ENCODE measurements around the gene KRTAP10-11.
"Not testable (repeated sequence)": the region's sequence is repeated elsewhere in the genome, so short reads cannot be mapped to it uniquely, and the experiment has no call there.

Gene KRTAP10-11, protein sequence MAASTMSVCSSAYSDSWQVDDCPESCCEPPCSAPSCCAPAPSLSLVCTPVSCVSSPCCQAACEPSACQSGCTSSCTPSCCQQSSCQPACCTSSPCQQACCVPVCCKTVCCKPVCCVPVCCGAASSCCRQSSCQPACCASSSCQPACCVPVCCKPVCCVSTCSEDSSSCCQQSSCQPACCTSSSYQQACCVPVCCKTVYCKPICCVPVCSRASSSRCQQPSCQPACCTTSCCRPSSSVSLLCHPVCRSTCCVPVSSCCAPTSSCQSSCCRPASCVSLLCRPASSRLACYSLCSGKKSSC

DNA sequence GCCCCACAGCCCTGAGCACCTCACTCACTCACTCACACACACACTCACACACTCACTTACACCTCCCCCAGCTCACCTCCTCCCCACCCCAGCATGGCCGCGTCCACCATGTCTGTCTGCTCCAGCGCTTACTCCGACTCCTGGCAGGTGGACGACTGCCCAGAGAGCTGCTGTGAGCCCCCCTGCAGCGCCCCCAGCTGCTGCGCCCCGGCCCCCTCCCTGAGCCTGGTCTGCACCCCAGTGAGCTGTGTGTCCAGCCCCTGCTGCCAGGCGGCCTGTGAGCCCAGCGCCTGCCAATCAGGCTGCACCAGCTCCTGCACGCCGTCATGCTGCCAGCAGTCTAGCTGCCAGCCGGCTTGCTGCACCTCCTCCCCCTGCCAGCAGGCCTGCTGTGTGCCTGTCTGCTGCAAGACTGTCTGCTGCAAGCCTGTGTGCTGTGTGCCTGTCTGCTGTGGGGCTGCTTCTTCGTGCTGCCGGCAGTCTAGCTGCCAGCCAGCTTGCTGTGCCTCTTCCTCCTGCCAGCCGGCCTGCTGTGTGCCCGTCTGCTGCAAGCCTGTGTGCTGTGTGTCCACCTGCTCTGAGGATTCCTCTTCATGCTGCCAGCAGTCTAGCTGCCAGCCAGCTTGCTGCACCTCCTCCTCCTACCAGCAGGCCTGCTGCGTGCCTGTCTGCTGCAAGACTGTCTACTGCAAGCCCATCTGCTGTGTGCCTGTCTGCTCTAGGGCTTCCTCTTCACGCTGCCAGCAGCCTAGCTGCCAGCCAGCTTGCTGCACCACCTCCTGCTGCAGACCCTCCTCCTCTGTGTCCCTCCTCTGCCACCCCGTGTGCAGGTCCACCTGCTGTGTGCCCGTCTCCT is at the start of gene KRTAP10-11:
Gene KRTAP10-11 (plus strand): TSS at position 49 of the 856 bp plus-strand sequence. CDS start 45 bp downstream, at position 94.
- not testable (repeated sequence) for DNase-seq (ENCODE audit: low read depth in 2 of 2)

DNA sequence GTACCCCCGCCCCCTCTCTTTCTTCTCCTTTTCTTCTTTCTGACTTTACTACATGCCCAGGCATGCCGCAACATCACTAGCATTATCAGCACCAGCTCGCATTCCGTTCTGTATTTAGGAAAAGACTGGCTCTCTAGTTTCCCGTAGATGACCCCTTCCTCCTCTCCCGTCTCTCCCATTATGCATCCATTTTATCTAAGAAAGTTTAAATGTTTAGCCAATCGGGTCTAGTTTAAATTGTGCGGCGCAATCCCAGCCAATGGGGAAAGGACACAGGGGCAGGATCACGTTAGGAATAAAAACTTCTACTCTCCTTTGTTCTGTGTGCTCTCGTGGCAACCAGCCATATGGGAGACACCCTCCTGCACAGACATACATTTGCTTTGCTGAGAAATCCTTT is 48.2 kb upstream of the KRTAP10-11 start:
- DNase-seq (ENCODE audit: low read depth in 2 of 2), result no peak

DNA sequence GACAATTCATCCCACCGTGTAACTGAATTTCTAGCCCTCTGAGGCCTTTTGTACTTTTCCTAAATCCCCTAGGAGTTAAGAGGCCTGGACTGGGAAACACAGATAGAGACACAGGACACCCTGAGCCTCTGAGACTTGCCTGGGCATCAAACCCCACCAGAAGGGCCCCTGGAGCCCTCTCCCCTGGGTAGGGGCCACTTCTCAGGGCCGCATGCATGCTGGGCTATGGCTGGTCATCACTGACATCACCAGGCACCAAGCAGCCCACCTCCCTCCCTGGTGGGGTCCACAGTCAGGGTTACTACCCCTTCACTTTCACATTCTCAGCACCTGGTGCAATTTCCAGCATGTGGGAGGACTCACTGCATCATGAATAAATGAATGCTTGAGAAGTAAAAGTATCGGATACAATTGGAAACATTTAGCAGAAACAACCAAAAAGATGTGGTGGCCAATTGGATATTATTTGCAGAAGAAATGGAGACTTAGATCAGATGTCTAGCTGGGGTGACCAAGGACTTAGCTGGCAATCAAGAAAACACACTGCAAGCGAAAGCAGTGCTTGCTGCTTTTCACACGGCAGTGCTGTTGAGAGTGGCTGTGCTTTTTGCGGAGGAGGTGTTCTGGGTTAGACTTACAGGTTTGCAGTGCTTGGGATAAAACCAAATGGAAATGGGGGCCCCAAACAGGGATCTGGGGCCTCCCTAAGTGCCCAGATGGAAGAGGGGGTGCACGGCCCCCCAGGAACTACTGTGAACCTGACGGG is 46.8 kb upstream of the KRTAP10-11 start:
- no peak for DNase-seq (ENCODE audit: low read depth in 2 of 2)

DNA sequence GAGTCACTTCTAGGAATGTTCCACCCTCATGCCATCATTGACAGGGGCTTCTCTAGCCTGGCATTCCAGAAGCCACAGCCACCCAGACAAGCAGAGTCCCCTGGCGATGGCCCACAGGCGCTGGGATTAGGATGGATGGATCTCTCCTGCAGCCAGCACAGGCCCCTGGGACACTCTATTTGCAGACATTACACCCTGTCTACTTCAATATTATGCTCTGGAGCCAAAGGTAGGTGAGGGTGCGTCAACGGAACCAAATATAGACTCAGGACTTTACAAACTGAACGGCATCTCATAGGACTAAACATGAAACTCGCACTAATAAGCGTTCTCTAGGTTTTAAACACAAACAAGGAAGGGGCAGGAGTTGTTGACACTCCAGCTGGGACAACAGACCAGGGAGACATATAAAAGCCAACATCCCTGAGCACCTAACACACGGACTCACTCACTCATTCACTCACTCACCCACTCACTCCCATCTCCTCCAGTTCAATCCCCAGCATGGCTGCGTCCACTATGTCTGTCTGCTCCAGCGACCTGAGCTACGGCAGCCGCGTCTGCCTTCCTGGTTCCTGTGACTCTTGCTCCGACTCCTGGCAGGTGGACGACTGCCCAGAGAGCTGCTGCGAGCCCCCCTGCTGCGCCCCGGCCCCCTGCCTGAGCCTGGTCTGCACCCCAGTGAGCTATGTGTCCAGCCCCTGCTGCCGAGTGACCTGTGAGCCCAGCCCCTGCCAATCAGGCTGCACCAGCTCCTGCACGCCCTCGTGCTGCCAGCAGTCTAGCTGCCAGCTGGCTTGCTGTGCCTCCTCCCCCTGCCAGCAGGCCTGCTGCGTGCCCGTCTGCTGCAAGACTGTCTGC is 45.9 kb upstream of the KRTAP10-11 start, which contains the start of gene KRTAP10-7:
Gene KRTAP10-7 (plus strand): TSS at position 480 of the 861 bp plus-strand sequence. CDS start 25 bp downstream, at position 505.
- not testable (repeated sequence) for DNase-seq (ENCODE audit: low read depth in 2 of 2)

DNA sequence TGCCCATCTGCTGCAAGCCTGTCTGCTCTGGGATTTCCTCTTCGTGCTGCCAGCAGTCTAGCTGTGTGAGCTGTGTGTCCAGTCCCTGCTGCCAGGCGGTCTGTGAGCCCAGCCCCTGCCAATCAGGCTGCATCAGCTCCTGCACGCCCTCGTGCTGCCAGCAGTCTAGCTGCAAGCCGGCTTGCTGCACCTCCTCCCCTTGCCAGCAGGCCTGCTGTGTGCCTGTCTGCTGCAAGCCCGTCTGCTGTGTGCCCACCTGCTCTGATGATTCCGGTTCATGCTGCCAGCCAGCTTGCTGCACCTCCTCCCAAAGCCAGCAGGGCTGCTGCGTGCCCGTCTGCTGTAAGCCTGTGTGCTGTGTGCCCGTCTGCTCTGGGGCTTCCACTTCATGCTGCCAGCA is 45.1 kb upstream of the KRTAP10-11 start:
- not testable (repeated sequence) for DNase-seq (ENCODE audit: low read depth in 2 of 2)

DNA sequence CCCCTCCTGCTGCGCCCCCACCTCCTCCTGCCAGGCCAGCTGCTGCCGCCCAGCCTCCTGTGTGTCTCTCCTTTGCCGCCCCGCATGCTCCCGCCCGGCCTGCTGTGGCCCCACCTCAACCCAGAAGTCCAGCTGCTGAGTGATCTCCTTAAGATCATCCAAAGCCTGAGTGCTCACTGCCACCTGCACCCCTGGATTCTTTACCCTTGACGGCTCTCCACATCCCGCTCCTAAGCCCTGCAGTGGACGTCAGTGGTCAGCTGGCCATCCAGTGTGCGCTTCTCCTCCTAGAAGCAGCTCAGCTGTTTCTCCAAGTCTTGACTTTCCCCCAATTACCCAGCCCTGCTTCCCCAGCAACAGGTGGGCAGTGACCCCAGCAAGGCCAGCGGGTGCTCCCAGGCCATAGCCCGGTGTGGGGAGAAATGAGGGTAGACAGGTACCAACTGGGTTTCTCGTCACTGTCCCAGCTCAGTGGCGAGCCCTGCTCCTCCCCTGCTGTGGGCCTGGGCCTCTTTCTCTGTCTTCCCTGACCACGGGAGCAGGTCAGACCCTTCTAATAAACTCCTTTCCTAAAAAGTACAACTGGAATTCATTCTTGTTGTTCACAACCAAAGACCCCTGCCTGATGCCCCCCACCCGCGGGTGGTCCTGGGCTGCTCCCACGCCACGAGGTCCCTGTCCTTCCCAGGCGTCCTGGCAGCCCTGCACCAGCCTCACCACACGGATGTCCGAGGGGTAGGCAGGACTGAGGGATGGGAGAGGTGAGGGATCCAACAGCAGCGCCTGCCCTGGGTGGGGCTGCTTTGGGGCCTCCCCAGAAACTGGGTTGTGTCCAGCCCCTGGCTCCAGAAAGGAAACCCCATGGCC is 44.4 kb upstream of the KRTAP10-11 start:
- DNase-seq (ENCODE audit: low read depth in 2 of 2), result no peak

DNA sequence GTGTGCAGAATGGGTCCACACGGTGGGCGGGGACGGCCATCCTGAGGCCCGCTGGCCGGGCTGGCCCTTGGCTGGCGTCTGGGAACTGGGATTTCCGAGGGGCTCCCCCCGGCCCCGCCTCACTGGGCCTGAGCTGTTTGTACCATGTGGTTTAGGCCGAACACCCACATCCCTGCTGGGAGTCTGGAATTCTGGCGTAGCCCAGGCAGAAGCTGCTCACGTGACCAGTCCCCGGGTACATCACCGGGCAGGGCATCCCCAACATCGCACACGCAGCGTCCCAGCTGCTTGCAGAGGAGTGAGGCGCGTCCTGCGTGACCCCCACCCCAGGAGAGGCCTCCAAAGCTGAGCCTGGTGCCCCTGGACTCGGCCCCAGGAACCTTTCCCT is 43.8 kb upstream of the KRTAP10-11 start:
- no peak for DNase-seq (ENCODE audit: low read depth in 2 of 2)

DNA sequence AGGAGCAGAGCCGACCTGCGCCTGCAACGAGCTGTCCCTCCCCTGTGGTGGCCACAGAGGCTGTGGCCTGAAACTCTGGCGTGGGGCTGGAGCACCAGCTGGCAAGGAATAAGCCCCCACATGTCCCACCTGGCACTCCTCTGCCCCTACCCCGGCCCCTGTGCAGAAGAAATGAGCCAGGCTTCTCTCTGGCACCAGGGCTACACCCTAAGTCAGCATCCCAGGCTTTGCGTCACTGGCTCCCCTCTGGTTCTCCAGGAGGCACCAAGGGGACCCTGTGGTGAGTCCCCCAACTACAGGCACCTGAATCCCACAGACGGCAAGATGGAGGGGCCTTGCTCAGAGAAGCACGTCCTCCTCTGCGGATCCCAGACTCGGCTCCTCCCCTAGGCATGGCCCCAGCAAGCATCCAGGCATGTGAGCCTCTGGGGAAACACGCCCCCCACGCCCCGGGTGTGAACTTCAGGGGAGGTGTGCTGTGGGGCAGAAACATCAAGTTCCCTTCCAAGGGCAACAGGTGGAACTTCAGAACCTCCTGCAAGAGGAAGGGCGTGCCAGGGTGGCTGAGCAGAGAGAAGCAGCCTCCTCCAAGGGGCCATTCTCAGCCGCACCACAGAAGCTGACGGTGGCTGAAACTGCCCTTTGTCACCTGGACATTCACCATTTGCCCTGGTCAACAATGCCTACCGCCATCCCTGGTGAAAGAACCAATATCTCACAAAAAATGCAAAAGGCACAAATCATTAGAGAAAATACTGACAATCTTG is 42.9 kb upstream of the KRTAP10-11 start:
- DNase-seq (ENCODE audit: low read depth in 2 of 2), result no peak

DNA sequence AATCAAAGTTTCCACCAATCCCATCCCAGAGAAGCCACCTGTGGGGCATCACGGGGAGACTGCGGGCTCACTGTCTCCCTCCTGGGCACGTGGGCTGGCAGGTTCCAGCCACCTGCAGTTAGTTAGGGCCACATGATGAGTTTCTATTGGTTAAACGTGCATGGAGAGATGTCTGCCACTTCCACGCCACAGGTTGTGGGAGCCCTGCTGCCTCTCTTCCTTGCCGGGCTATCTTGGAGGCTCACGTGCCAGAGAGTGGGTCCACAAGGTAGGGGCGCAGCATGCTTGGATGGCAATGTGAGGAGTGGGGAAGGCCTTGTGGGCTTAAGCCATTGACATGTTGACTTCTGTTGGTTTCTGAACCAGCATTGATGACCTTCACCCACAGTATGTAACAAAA is 42.3 kb upstream of the KRTAP10-11 start:
- DNase-seq (ENCODE audit: low read depth in 2 of 2), result no peak

DNA sequence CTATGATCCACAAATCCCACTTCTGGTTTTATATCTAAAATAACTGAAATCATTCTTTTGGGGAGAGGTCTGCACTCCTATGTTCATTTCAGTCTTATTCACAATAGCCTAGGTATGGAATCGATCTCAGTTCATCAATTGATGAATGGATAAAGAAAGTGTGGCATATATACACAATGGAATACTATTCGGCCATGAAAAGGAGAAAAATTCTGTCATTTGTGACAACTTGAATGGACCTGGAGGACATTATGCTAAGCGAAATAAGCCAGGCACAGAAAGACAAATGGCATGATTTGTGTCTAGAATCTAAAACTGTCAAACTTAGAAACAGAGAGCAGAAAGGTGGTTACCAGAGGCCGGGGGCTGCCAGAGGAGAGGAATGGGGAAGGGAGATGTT is 39.7 kb upstream of the KRTAP10-11 start:
- no peak for DNase-seq (ENCODE audit: low read depth in 2 of 2)

DNA sequence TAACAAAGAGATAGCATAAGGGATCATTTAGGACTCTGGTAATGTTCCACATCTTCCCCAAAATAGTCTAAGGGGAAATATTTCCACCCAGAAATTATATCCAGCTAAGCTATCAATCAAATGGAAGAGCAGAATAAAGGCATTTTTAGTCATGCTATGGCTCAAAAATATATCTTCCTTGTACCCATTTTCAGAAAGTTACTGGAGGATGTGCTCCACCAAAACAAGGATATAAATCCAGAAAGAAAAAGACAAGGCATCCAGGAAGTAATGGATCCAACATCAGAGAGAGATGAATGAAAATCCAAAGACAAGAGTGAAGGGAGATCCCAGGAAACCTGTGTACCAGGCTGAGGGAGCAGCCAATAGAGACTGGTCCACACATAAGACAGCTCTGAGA is 37.0 kb upstream of the KRTAP10-11 start:
- no peak for DNase-seq (ENCODE audit: low read depth in 2 of 2)

DNA sequence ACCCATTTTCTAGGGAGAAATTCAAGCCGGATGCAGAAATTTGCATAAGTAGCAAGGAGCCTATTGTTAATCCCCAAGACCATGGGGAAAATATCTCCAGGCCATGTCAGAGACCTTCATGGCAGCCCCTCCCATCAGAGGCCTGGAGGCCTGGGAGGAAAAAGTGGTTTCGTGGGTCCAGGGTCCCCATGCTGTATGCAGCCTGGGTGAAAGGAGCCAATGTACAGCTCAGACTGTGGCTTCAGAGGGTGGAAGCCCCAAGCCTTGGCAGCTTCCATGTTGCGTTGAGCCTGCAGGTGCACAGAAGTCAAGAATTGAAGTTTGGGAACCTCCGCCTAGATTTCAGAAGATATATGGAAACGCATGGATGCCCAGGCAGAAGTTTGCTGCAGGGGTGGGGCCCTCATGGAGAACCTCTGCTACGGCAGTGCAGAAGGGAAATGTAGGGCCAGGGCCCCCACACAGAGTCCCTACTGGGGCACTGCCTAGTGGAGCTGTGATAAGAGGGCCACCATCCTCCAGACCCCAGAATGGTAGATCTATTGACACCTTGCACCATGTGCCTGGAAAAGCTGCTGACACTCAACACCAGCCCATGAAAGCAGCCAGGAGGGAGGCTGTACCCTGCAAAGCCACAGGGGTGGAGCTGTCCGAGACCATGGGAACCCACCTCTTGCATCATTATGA is 35.9 kb upstream of the KRTAP10-11 start:
- DNase-seq (ENCODE audit: low read depth in 2 of 2), result not testable (repeated sequence)

DNA sequence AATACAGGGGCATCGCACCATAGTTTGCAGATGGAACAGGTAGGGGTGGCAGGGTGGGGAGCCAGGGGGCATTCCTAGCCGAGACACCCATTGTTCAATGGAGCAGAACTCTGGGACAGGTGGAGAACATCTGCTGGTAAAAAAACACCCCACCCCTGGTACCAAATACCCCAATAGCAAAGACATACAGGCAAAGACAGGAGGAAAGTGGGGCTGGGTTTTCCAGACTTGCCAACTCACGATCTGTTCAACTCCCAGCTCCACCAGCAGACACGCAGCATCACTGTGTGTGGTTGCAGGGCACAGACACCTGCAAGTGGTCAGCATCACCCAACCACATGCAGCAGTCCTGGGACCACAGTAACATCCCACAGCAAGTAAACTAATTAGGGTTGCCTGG is 34.7 kb upstream of the KRTAP10-11 start:
- no peak for DNase-seq (ENCODE audit: low read depth in 2 of 2)

DNA sequence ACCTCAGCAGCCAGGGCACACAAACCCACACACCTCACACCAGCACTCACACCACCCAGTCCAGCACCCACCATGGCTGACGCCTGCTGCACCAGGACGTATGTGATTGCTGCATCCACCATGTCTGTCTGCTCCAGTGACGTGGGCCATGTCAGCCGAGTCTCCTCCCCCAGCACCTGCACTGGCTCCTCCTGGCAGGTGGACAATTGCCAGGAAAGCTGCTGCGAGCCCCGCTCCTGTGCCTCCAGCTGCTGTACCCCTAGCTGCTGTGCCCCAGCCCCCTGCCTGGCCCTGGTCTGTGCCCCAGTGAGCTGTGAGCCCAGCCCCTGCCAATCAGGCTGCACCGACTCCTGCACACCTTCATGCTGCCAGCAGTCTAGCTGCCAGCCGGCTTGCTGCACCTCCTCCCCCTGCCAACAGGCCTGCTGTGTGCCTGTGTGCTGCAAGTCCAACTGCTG is 34.2 kb upstream of the KRTAP10-11 start, which contains the start of gene KRTAP10-8:
Gene KRTAP10-8 (plus strand): TSS at position 51 of the 458 bp plus-strand sequence. CDS start 22 bp downstream, at position 73.
- no peak for DNase-seq (ENCODE audit: low read depth in 2 of 2)

DNA sequence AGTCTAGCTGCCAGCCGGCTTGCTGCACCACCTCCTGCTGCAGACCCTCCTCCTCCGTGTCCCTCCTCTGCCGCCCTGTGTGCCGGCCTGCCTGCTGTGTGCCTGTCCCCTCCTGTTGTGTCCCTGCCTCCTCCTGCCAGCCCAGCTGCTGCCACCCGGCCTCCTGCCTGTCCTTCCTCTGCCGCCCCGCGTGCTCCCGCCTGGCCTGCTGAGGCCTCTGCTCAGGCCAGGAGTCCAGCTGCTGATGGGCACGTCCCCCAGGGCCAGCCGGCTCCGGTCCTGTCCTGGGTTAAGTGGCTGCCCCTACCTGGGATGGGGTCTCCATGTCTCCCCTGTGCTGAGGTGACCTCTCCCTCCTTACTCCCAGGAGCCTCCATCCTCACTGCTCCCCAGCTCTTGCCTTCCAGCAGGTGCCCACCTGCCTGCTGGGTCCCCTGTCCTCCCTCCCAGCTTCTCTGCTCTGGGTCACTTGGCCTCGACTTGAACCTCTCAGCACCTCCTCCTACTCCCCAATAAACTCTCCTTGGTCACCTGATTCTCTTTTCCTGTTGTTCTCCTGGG is 33.5 kb upstream of the KRTAP10-11 start:
- DNase-seq (ENCODE audit: low read depth in 2 of 2), result no peak

DNA sequence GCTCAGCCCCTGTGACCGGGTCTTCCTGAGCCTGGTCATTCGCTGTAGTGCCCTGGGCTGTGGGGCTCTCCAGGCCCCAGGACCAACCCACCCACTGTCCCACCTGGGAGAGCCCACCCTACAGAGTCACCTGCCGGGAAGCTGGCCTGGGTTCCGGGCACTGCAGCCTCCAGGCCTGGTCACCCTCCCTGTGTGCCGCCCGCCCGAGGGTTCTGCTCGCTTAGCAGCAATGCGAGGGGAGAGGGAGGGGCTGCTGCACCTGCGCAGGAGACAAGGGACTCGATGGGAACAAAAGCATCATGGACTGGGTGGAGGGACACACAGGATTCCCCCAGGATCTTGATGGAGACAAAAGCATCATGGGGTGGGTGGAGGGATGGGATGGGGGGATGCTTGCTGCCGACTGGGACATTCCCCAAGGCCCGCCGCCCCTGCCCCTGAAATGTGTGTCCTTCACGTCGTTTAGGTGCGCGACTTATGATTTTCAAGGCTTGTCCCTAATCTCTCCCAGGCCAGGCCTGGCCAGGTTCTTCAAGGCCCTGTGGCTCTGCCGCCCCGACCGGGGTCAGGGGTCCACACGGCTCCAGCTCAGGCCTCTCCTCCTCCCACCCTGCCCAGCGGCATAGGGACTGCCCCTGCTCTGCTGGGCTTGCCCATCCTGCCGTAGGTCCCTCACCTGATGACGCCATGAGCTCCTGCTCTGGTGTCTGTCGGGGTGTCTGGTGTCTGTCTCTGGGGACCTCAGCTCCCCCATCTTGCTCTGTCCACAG is 32.6 kb upstream of the KRTAP10-11 start:
- no peak for DNase-seq (ENCODE audit: low read depth in 2 of 2)

DNA sequence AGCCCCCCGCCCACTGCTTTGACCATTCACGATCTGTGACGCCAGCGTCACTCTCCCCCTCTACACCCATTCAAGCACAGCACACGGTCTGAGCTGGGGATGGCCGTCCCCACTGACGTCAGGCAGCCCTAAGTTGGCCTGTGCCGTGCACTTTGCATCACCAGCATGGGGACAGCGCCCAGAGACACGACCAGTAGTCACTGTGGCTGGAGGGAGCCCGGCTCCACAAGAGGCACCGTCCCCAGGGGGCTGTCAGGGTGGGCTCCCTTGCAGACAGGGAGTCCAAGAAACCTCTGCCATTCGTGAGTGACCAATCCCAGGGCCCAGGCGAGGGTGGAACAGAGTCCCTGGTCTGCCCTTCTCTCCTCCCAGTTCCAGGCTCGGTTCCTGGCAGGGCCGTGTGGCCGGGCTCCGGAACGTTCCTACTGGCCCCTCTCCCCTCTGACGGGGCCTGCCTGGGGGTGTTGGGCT is 32.0 kb upstream of the KRTAP10-11 start:
- no peak for DNase-seq (ENCODE audit: low read depth in 2 of 2)

All from stimulated activated CD4-positive, alpha-beta T cell treated with anti-CD3 and anti-CD28 coated beads, Interleukin-15, amount 100 ng/mL, for 48 hours (primary cell).